ENCODE data around the gene ANXA5. TPM values are rescaled to one million over a fixed set of nuclear protein-coding genes. Genes with fewer than 3 reads are reported as not detected.

ANXA5 gene
- total and polyA plus RNA-seq, 2 donors (not counting 1 experiment from before 2014, with no cell fraction given) = 42.4 to 67.8 TPM

DNA sequence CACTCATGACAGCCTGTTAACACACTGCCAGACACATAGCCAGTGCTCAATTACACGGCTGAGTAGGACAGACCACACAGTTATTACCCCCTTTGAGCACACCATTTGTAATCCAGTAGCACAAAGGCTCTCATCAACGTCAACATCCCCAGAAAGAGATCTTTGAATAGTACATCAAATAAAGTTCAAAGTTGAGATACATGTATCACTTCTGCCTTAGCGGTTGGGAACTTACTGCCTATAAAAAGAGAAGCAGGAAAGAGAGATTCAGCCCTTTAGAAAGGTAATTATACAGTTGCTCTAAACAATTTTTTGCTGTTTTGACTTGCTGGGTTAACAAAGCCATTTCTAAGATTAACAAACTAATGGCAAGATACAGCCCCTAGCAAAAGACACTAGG is 16.2 kb downstream of the ANXA5 start:
- H3K27ac ChIP-seq (ENCODE audit: low read length in 2 of 2) = no peak overlapping the region
- Mint-ChIP-seq H3K27ac (no peak overlapping the region), H3K4me3 (no peak overlapping the region), H3K4me1 (no peaks in the 10 kb centered on the region), H3K27me3 (no peaks in the 10 kb centered on the region), H3K9me3 (ENCODE audit: insufficient read depth) (no peaks in the 10 kb centered on the region)
- H3K9me3 ChIP-seq (ENCODE audit: control extremely low read depth in 1 of 3, control insufficient read depth in 2 of 3, insufficient read depth in 1 of 3, low read length in 2 of 3) = no peaks in the 10 kb centered on the region
- CTCF ChIA-PET = no interaction called here
- H2AFZ ChIP-seq (ENCODE audit: insufficient read depth, low read depth, low read length, poor library complexity, severe bottlenecking) = no peak overlapping the region
- H3K79me2 ChIP-seq (ENCODE audit: control insufficient read depth, insufficient read depth, low read length) = no peaks in the 10 kb centered on the region
- no peaks in the 10 kb centered on the region for H4K20me1 ChIP-seq (ENCODE audit: control insufficient read depth, insufficient read depth, low read length, poor library complexity, severe bottlenecking)
- intact Hi-C loops (cut with micrococcal nuclease) = no loop called here
- H3K9ac ChIP-seq (ENCODE audit: low read length) = no peak overlapping the region
- ATAC-seq (ENCODE audit: low read depth) = no peak
- no peak for TF ChIP-seq EZH2 (IDR thresholded peaks at IDR 0.05; ENCODE audit: borderline replicate concordance, insufficient read depth, low read depth, low read length, poor library complexity, severe bottlenecking)
- no peaks in the 10 kb centered on the region for H3K27me3 ChIP-seq (replicated peaks in 1 of 4; ENCODE audit: control extremely low read depth in 1 of 4, control insufficient read depth in 3 of 4, insufficient read depth in 4 of 4, low read length in 3 of 4)
- H3K4me3 ChIP-seq (ENCODE audit: control extremely low read depth in 1 of 5, extremely low read depth in 1 of 5, insufficient read depth in 1 of 5, low read depth in 2 of 5, low read length in 4 of 5) = no peak overlapping the region
- WGBS (ENCODE audit: insufficient coverage) = 100% methylated on average over 1 of the region's 3 CpGs
- no peak for DNase-seq
- H3K36me3 ChIP-seq (replicated peaks in 1 of 2; ENCODE audit: control extremely low read depth in 1 of 2, control insufficient read depth in 1 of 2, extremely low read depth in 1 of 2, insufficient read depth in 2 of 2, low read length in 1 of 2) = peaks cover 9 to 65% of the 10 kb centered on the region in 2 experiments
- POLR2A ChIA-PET = no interaction called here
- no peaks in the 10 kb centered on the region for H3K4me1 ChIP-seq (ENCODE audit: control insufficient read depth in 2 of 2, insufficient read depth in 2 of 2, low read length in 2 of 2)
- no peak overlapping the region for H3K4me2 ChIP-seq (replicated peaks; ENCODE audit: low read depth, low read length, poor library complexity, severe bottlenecking)

DNA sequence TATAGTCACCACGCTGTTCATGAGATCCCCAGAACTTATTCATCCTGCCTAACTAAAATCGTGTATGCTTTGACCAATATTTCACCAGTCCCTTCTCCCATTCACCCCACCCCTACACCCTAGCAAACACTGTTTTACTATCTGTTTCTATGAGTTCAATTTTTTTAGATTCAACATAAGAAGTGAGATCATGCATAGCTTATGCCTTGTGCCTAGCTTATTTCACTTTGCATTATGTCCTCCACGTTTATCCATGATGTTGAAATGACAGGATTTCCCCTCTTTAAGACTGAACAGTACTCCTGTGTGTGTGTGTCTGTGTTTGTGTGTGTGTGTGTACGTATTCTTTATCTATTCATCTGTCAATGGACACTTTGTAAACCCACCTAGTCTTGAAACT is 16.8 kb downstream of the ANXA5 start:
- Mint-ChIP-seq H3K27me3 (no peaks in the 10 kb centered on the region), H3K27ac (no peak overlapping the region), H3K9me3 (ENCODE audit: insufficient read depth) (no peaks in the 10 kb centered on the region), H3K4me3 (no peak overlapping the region), H3K4me1 (no peaks in the 10 kb centered on the region)
- no peak overlapping the region for H3K27ac ChIP-seq (ENCODE audit: low read length in 2 of 2)
- H3K4me2 ChIP-seq (replicated peaks; ENCODE audit: low read depth, low read length, poor library complexity, severe bottlenecking) = no peak overlapping the region
- ChIA-PET CTCF (no interaction called here), POLR2A (no interaction called here)
- WGBS (ENCODE audit: insufficient coverage) = 100% methylated on average over 2 of the region's 4 CpGs
- H3K79me2 ChIP-seq (ENCODE audit: control insufficient read depth, insufficient read depth, low read length) = no peaks in the 10 kb centered on the region
- H3K36me3 ChIP-seq (replicated peaks in 1 of 2; ENCODE audit: control extremely low read depth in 1 of 2, control insufficient read depth in 1 of 2, extremely low read depth in 1 of 2, insufficient read depth in 2 of 2, low read length in 1 of 2) = peaks cover 9 to 59% of the 10 kb centered on the region in 2 experiments
- no peaks in the 10 kb centered on the region for H3K9me3 ChIP-seq (ENCODE audit: control extremely low read depth in 1 of 3, control insufficient read depth in 2 of 3, insufficient read depth in 1 of 3, low read length in 2 of 3)
- no peaks in the 10 kb centered on the region for H3K4me1 ChIP-seq (ENCODE audit: control insufficient read depth in 2 of 2, insufficient read depth in 2 of 2, low read length in 2 of 2)
- intact Hi-C loops (cut with micrococcal nuclease) = no loop called here
- no peaks in the 10 kb centered on the region for H4K20me1 ChIP-seq (ENCODE audit: control insufficient read depth, insufficient read depth, low read length, poor library complexity, severe bottlenecking)
- DNase-seq = no peak
- no peak overlapping the region for H3K4me3 ChIP-seq (ENCODE audit: control extremely low read depth in 1 of 5, extremely low read depth in 1 of 5, insufficient read depth in 1 of 5, low read depth in 2 of 5, low read length in 4 of 5)
- TF ChIP-seq EZH2 (IDR thresholded peaks at IDR 0.05; ENCODE audit: borderline replicate concordance, insufficient read depth, low read depth, low read length, poor library complexity, severe bottlenecking) = no peak
- TF ChIP-seq, protein P1, sequence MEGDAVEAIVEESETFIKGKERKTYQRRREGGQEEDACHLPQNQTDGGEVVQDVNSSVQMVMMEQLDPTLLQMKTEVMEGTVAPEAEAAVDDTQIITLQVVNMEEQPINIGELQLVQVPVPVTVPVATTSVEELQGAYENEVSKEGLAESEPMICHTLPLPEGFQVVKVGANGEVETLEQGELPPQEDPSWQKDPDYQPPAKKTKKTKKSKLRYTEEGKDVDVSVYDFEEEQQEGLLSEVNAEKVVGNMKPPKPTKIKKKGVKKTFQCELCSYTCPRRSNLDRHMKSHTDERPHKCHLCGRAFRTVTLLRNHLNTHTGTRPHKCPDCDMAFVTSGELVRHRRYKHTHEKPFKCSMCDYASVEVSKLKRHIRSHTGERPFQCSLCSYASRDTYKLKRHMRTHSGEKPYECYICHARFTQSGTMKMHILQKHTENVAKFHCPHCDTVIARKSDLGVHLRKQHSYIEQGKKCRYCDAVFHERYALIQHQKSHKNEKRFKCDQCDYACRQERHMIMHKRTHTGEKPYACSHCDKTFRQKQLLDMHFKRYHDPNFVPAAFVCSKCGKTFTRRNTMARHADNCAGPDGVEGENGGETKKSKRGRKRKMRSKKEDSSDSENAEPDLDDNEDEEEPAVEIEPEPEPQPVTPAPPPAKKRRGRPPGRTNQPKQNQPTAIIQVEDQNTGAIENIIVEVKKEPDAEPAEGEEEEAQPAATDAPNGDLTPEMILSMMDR (IDR thresholded peaks at IDR 0.05) = no peak
- no peaks in the 10 kb centered on the region for H3K27me3 ChIP-seq (replicated peaks in 1 of 4; ENCODE audit: control extremely low read depth in 1 of 4, control insufficient read depth in 3 of 4, insufficient read depth in 4 of 4, low read length in 3 of 4)
- no peak overlapping the region for H3K9ac ChIP-seq (ENCODE audit: low read length)
- ATAC-seq (ENCODE audit: low read depth) = no peak
- H2AFZ ChIP-seq (ENCODE audit: insufficient read depth, low read depth, low read length, poor library complexity, severe bottlenecking) = no peak overlapping the region
